ENCODE measurements around the gene AMBP.
"Not testable (repeated sequence)": the region's sequence is repeated elsewhere in the genome, so short reads cannot be mapped to it uniquely, and the experiment has no call there.

Gene AMBP

GRCh38 chr9:114043660-114044059, 34.4 kb downstream of the AMBP start:
- peaks cover 0 to 22% of the 10 kb centered on the region in 2 experiments; a peak in 2 of 3 replicates for H3K36me3 ChIP-seq (ENCODE audit: control insufficient read depth in 2 of 2, insufficient read depth in 1 of 2, low read length in 2 of 2)
- peak; percentile 96 for TF ChIP-seq ZNF558 (tag by site-specific recombination; IDR thresholded peaks at IDR 0.05)
- POLR2A ChIA-PET; H3K27ac ChIP-seq (ENCODE audit: extremely low read depth, low read depth, low read length); H3K9me3 ChIP-seq (ENCODE audit: control insufficient read depth, insufficient read depth, low read depth, low read length); H3K4me1 ChIP-seq (ENCODE audit: control insufficient read depth, insufficient read depth, low read length); H3K4me3 ChIP-seq (ENCODE audit: low read depth, low read length): not testable (repeated sequence)
- CTCF ChIA-PET, result interaction anchor here (0.8 kb wide), 1 partner anchor 64 kb away, joined by 4 read pairs; no protein-coding TSS in a partner anchor

- H3K4me1 ChIP-seq (ENCODE audit: control insufficient read depth, insufficient read depth, low read length), result no peaks in the 10 kb centered on the region
- H3K9me3 ChIP-seq (ENCODE audit: control insufficient read depth, insufficient read depth, low read depth, low read length), result no peaks in the 10 kb centered on the region
- peaks cover 0 to 29% of the 10 kb centered on the region in 2 experiments; a peak in 2 of 3 replicates for H3K36me3 ChIP-seq (ENCODE audit: control insufficient read depth in 2 of 2, insufficient read depth in 1 of 2, low read length in 2 of 2)
- TF ChIP-seq ZNF18 (tag by site-specific recombination; IDR thresholded peaks at IDR 0.05) (no peak), TCF7L2 (IDR thresholded peaks at IDR 0.05; ENCODE audit: borderline replicate concordance, low read depth, low read length) (no peak), ZNF596 (tag by site-specific recombination; IDR thresholded peaks at IDR 0.05) (no peak), MYNN (tag by site-specific recombination; IDR thresholded peaks at IDR 0.05; ENCODE audit: borderline replicate concordance) (no peak), ZNF24 (tag by site-specific recombination; IDR thresholded peaks at IDR 0.05) (no peak), ZNF416 (tag by site-specific recombination; IDR thresholded peaks at IDR 0.05) (no peak), MZF1 (tag by site-specific recombination; IDR thresholded peaks at IDR 0.05; ENCODE audit: borderline replicate concordance) (no peak)
- H3K27ac ChIP-seq (ENCODE audit: extremely low read depth, low read depth, low read length), result no peak overlapping the region
- POLR2A ChIA-PET, result no interaction called here
- no peak overlapping the region for H3K4me3 ChIP-seq (ENCODE audit: low read depth, low read length)
- CTCF ChIA-PET, result interaction anchor here (1.1 kb wide), 1 partner anchor 43 kb away, joined by 4 read pairs; no protein-coding TSS in a partner anchor
These were observed 38.6 kb downstream of the AMBP start for GRCh38 chr9:114039484-114039883.

- no peak overlapping the region for H3K27ac ChIP-seq (ENCODE audit: extremely low read depth, low read depth, low read length)
- ChIA-PET POLR2A (no interaction called here), CTCF (interaction anchor here (0.8 to 1.5 kb wide), 5 partner anchors 44 to 303 kb away, joined by 3 to 4 read pairs (median 4); no protein-coding TSS in a partner anchor)
- no peaks in the 10 kb centered on the region for H3K4me1 ChIP-seq (ENCODE audit: control insufficient read depth, insufficient read depth, low read length)
- peaks cover 0 to 36% of the 10 kb centered on the region in 2 experiments; a peak in 2 of 3 replicates for H3K36me3 ChIP-seq (ENCODE audit: control insufficient read depth in 2 of 2, insufficient read depth in 1 of 2, low read length in 2 of 2)
- H3K4me3 ChIP-seq (ENCODE audit: low read depth, low read length), result no peak overlapping the region
- no peaks in the 10 kb centered on the region for H3K9me3 ChIP-seq (ENCODE audit: control insufficient read depth, insufficient read depth, low read depth, low read length)
- no peak for TF ChIP-seq ZNF23 (tag by site-specific recombination; IDR thresholded peaks at IDR 0.05; ENCODE audit: borderline replicate concordance)
- no peak for TF ChIP-seq BCL11B (tag by site-specific recombination; IDR thresholded peaks at IDR 0.05; ENCODE audit: low read depth)
- no peak for TF ChIP-seq ZNF202 (tag by site-specific recombination; IDR thresholded peaks at IDR 0.05; ENCODE audit: borderline replicate concordance)
- no peak for TF ChIP-seq PRDM2 (tag by site-specific recombination; IDR thresholded peaks at IDR 0.05; ENCODE audit: borderline replicate concordance)
- TF ChIP-seq ZFP3 (tag by site-specific recombination; IDR thresholded peaks at IDR 0.05; ENCODE audit: low read depth), result no peak
- TF ChIP-seq ZNF362 (tag by site-specific recombination; IDR thresholded peaks at IDR 0.05), result no peak
- no peak for TF ChIP-seq ZNF350 (tag by site-specific recombination; IDR thresholded peaks at IDR 0.05)
- TF ChIP-seq ZNF24 (tag by site-specific recombination; IDR thresholded peaks at IDR 0.05), result no peak
- TF ChIP-seq ZNF10 (tag by site-specific recombination; IDR thresholded peaks at IDR 0.05), result no peak
- no peak for TF ChIP-seq ZNF701 (tag by site-specific recombination; IDR thresholded peaks at IDR 0.05)
- TF ChIP-seq ZNF223 (tag by site-specific recombination; IDR thresholded peaks at IDR 0.05), result no peak
- TF ChIP-seq ZNF473 (tag by site-specific recombination; IDR thresholded peaks at IDR 0.05), result no peak
- TF ChIP-seq SP3 (tag by site-specific recombination; IDR thresholded peaks at IDR 0.05), result no peak
- no peak for TF ChIP-seq ZNF692 (tag by site-specific recombination; IDR thresholded peaks at IDR 0.05)
- TF ChIP-seq ZNF624 (tag by site-specific recombination; IDR thresholded peaks at IDR 0.05), result no peak
These were observed 39.3 kb downstream of the AMBP start for GRCh38 chr9:114038724-114039313.
